Endothelial cell (in vitro differentiated cells): ENCODE data around the gene PCDHGA9. TPM values are rescaled to one million over a fixed set of nuclear protein-coding genes. Genes with fewer than 3 reads are reported as not detected.

ENCODE experiments used
- DNase-seq: peaks from one replicate; pipeline ENCODE4 v3.0.0; 2021; ENCODE audit warnings: low spot score
- H3K27ac Mint-ChIP-seq: one replicate; pipeline ENCODE4 v1.8.0; 2021; ENCODE audit warnings: mixed read lengths, inconsistent platforms; ENCODE audit not compliant: unreplicated experiment
- H3K27me3 Mint-ChIP-seq: one replicate; pipeline ENCODE4 v1.8.0; 2021; ENCODE audit warnings: mild to moderate bottlenecking, moderate library complexity, mixed read lengths, inconsistent platforms; ENCODE audit not compliant: unreplicated experiment
- H3K36me3 Mint-ChIP-seq: one replicate; pipeline ENCODE4 v1.8.0; 2021; ENCODE audit warnings: mild to moderate bottlenecking, low read depth, mixed read lengths, inconsistent platforms; ENCODE audit not compliant: unreplicated experiment
- H3K4me1 Mint-ChIP-seq: one replicate; pipeline ENCODE4 v1.8.0; 2021; ENCODE audit warnings: mild to moderate bottlenecking, mixed read lengths, inconsistent platforms; ENCODE audit not compliant: unreplicated experiment
- H3K4me3 Mint-ChIP-seq: one replicate; pipeline ENCODE4 v1.8.0; 2021; ENCODE audit warnings: mild to moderate bottlenecking, mixed read lengths, inconsistent platforms; ENCODE audit not compliant: unreplicated experiment
- H3K9me3 Mint-ChIP-seq: one replicate; pipeline ENCODE4 v1.8.0; 2021; ENCODE audit warnings: mixed read lengths, inconsistent platforms; ENCODE audit not compliant: unreplicated experiment
- CTCF ChIP-seq: fragments of 200-600 bp; sonication (generic); IDR thresholded peaks from one replicate; pipeline ENCODE4 v1.5.0; 2021; ENCODE audit warnings: antibody characterized with exemption; ENCODE audit not compliant: unreplicated experiment
- total RNA-seq: library from RNA; stranded (reverse); fragmentation: NEBNext Ultra II Directional; extraction: Animal tissue kit (Norgen Biotek cat#: 25700); gene quantifications from one replicate; pipeline ENCODE4 v1.2.1, GENCODE V29; 2021; ENCODE audit not compliant: unreplicated experiment

Gene PCDHGA9
- total RNA-seq, 1 donor from 2014 or later: 3.1 TPM

GRCh38 chr5:141437221-141437620 is 34.6 kb downstream of the PCDHGA9 start:
- Mint-ChIP-seq H3K27ac (no peak overlapping the region), H3K9me3 (peaks cover 8% of the 10 kb centered on the region), H3K27me3 (peaks cover 2% of the 10 kb centered on the region), H3K4me1 (no peaks in the 10 kb centered on the region), H3K36me3 (peaks cover 34% of the 10 kb centered on the region), H3K4me3 (no peak overlapping the region)
- no peak for DNase-seq
- no peak for TF ChIP-seq CTCF

- peaks cover 2% of the 10 kb centered on the region for H3K27me3 Mint-ChIP-seq
- peaks cover 3% of the 10 kb centered on the region for H3K9me3 Mint-ChIP-seq
- H3K4me3 Mint-ChIP-seq: no peak overlapping the region
- DNase-seq: no peak
- no peak for TF ChIP-seq CTCF
- H3K27ac Mint-ChIP-seq: no peak overlapping the region
- H3K36me3 Mint-ChIP-seq: peaks cover 20% of the 10 kb centered on the region
- no peaks in the 10 kb centered on the region for H3K4me1 Mint-ChIP-seq
Measured at GRCh38 chr5:141439411-141440141, 37.0 kb downstream of the PCDHGA9 start.

- H3K27me3 Mint-ChIP-seq: peaks cover 2% of the 10 kb centered on the region
Measured at GRCh38 chr5:141440341-141440740, 37.8 kb downstream of the PCDHGA9 start.

GRCh38 chr5:141441571-141442170 is 39.1 kb downstream of the PCDHGA9 start:
- Mint-ChIP-seq H3K27me3 (peaks cover 2% of the 10 kb centered on the region), H3K36me3 (peaks cover 17% of the 10 kb centered on the region), H3K4me3 (peak overlapping the region; percentile 71), H3K9me3 (peaks cover 3% of the 10 kb centered on the region), H3K27ac (peak overlapping the region; percentile 58), H3K4me1 (no peaks in the 10 kb centered on the region)
- no peak for DNase-seq
- no peak for TF ChIP-seq CTCF

More at GRCh38 chr5:141440341-141440740, 37.8 kb downstream of the PCDHGA9 start:
- Mint-ChIP-seq H3K4me1 (no peaks in the 10 kb centered on the region), H3K4me3 (no peak overlapping the region), H3K36me3 (peaks cover 17% of the 10 kb centered on the region), H3K27ac (no peak overlapping the region), H3K9me3 (peaks cover 3% of the 10 kb centered on the region)
- TF ChIP-seq CTCF: no peak
- DNase-seq: no peak

Other genes with a start within 250 kb of the PCDHGA9 start
- 4.6 TPM for gene PCDHB7, start 230.1 kb upstream of the PCDHGA9 start, total RNA-seq
- 9.2 TPM for gene PCDHB8, start 225.0 kb upstream of the PCDHGA9 start, total RNA-seq
- 10.9 TPM for gene PCDHB16, start 220.4 kb upstream of the PCDHGA9 start, total RNA-seq
- gene PCDHB9, start 215.6 kb upstream of the PCDHGA9 start, total RNA-seq: 15.2 TPM
- 10.3 TPM for gene PCDHB10, start 210.4 kb upstream of the PCDHGA9 start, total RNA-seq
- gene PCDHB11, start 203.2 kb upstream of the PCDHGA9 start, total RNA-seq: 6.4 TPM
- gene PCDHB12, start 194.1 kb upstream of the PCDHGA9 start, total RNA-seq: 8.4 TPM
- gene PCDHB13, start 188.9 kb upstream of the PCDHGA9 start, total RNA-seq: 7.1 TPM
- gene PCDHB14, start 179.4 kb upstream of the PCDHGA9 start, total RNA-seq: 8.4 TPM
- 10.5 TPM for gene PCDHB15, start 157.4 kb upstream of the PCDHGA9 start, total RNA-seq
- gene SLC25A2, start 98.7 kb upstream of the PCDHGA9 start, total RNA-seq: 0.62 TPM
- gene TAF7, start 82.0 kb upstream of the PCDHGA9 start, total RNA-seq: 86.4 TPM
- gene PCDHGA1, start 72.3 kb upstream of the PCDHGA9 start, total RNA-seq: 1.4 TPM
- gene PCDHGA2, start 64.0 kb upstream of the PCDHGA9 start, total RNA-seq: 1.6 TPM
- gene PCDHGA3, start 58.9 kb upstream of the PCDHGA9 start, total RNA-seq: 1.4 TPM
- gene PCDHGB1, start 52.7 kb upstream of the PCDHGA9 start, total RNA-seq: 3.1 TPM
- 2.0 TPM for gene PCDHGA4, start 47.8 kb upstream of the PCDHGA9 start, total RNA-seq
- 11.1 TPM for gene PCDHGB2, start 42.8 kb upstream of the PCDHGA9 start, total RNA-seq
- 2.4 TPM for gene PCDHGA5, start 38.6 kb upstream of the PCDHGA9 start, total RNA-seq
- gene PCDHGB3, start 32.5 kb upstream of the PCDHGA9 start, total RNA-seq: 4.1 TPM
- 3.9 TPM for gene PCDHGA6, start 28.9 kb upstream of the PCDHGA9 start, total RNA-seq
- gene PCDHGA7, start 20.0 kb upstream of the PCDHGA9 start, total RNA-seq: 6.3 TPM
- gene PCDHGB4, start 15.1 kb upstream of the PCDHGA9 start, total RNA-seq: 13.2 TPM
- 2.6 TPM for gene PCDHGA8, start 10.1 kb upstream of the PCDHGA9 start, total RNA-seq
- 5.5 TPM for gene PCDHGB5, start 4.8 kb upstream of the PCDHGA9 start, total RNA-seq
- gene PCDHGB6, start 5.2 kb downstream of the PCDHGA9 start, total RNA-seq: 60.0 TPM
- 43.0 TPM for gene PCDHGA10, start 10.2 kb downstream of the PCDHGA9 start, total RNA-seq
- 45.2 TPM for gene PCDHGB7, start 14.9 kb downstream of the PCDHGA9 start, total RNA-seq
- 10.8 TPM for gene PCDHGA11, start 18.3 kb downstream of the PCDHGA9 start, total RNA-seq
- gene PCDHGA12, start 27.7 kb downstream of the PCDHGA9 start, total RNA-seq: 3.8 TPM
- 68.2 TPM for gene PCDHGC3, start 73.2 kb downstream of the PCDHGA9 start, total RNA-seq
- 3.5 TPM for gene PCDHGC4, start 82.3 kb downstream of the PCDHGA9 start, total RNA-seq
- 2.9 TPM for gene PCDHGC5, start 86.3 kb downstream of the PCDHGA9 start, total RNA-seq
- gene DIAPH1, start 216.2 kb downstream of the PCDHGA9 start, total RNA-seq: 149 TPM
- gene HDAC3, start 234.1 kb downstream of the PCDHGA9 start, total RNA-seq: 84.9 TPM
- 17.4 TPM for gene RELL2, start 234.2 kb downstream of the PCDHGA9 start, total RNA-seq
- 63.3 TPM for gene FCHSD1, start 248.6 kb downstream of the PCDHGA9 start, total RNA-seq